Nephron progenitor cell (in vitro differentiated cells): ENCODE data around the gene RAD51B.

Experiments used
- DNase-seq: peaks from one replicate; pipeline ENCODE4 v3.0.0; 2021
- H3K27ac Mint-ChIP-seq: 2 replicates; pipeline ENCODE4 v1.8.0; 2021; ENCODE audit warnings: mild to moderate bottlenecking, moderate library complexity, mixed read lengths
- H3K27me3 Mint-ChIP-seq: 2 replicates; pipeline ENCODE4 v1.8.0; 2021; ENCODE audit warnings: mild to moderate bottlenecking, low read depth, mixed read lengths; ENCODE audit not compliant: poor library complexity
- H3K36me3 Mint-ChIP-seq: 2 replicates; pipeline ENCODE4 v1.8.0; 2021; ENCODE audit warnings: low read depth, mixed read lengths
- H3K4me1 Mint-ChIP-seq: 2 replicates; pipeline ENCODE4 v1.8.0; 2021; ENCODE audit warnings: mixed read lengths
- H3K4me3 Mint-ChIP-seq: 2 replicates; pipeline ENCODE4 v1.8.0; 2021; ENCODE audit warnings: mild to moderate bottlenecking, moderate library complexity, mixed read lengths
- H3K9me3 Mint-ChIP-seq: 2 replicates; pipeline ENCODE4 v1.8.0; 2021; ENCODE audit warnings: mild to moderate bottlenecking, moderate library complexity, mixed read lengths
- TF ChIP-seq, protein P1 (sequence below): fragments of 200-600 bp; sonication (generic); IDR thresholded peaks from 2 replicates; pipeline ENCODE4 v1.5.0; 2021; ENCODE audit warnings: antibody characterized with exemption

Gene RAD51B

DNA sequence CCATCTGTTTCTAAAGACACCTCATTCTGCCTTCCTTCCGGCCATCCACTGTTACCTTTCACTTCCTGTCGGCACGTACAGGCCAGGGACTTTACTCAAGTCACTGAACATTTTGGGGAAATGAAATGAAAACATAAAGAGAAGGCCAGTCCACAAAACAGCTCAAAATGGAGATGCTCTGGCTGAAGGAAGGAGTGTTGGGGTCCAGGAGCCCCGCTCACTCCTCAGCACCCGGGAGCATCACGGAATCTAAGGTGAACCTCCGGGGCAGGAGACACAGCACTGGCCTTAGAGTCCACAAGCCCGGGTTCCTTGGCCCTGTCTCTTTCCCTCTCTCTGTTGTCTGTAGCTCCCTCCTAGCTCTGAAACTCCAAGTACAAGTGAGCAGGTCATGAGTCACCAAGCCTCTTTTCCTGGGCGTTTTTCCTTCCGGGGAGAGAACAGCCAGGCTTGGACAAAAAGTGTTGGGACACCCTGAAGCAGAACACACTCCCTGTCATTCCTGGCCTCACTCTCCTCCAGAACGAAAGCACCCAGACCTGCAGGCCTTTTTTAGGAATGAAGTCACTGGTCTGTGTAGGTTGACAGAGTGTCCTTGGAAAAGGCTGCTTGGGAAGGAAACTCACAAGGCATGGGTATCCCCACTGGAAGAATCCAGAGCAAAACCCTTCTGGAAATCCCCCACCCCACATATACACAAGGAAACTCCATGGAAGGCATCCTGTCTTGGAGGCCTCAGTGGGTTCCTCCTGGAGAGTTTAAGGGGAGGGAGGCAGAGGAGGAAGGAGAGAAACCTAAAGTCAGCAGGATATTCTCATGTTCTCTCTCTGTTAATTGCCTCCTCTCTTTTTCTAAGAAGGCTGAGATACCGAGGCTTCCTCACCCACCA, 728.0 kb downstream of the RAD51B start:
- Mint-ChIP-seq H3K36me3 (peaks cover 6% of the 10 kb centered on the region), H3K4me3 (no peak overlapping the region), H3K27ac (peak overlapping the region; percentile 98), H3K27me3 (peaks cover 8% of the 10 kb centered on the region), H3K9me3 (peaks cover 4% of the 10 kb centered on the region), H3K4me1 (peaks cover 97% of the 10 kb centered on the region)
- no peak for DNase-seq
- TF ChIP-seq, protein P1, sequence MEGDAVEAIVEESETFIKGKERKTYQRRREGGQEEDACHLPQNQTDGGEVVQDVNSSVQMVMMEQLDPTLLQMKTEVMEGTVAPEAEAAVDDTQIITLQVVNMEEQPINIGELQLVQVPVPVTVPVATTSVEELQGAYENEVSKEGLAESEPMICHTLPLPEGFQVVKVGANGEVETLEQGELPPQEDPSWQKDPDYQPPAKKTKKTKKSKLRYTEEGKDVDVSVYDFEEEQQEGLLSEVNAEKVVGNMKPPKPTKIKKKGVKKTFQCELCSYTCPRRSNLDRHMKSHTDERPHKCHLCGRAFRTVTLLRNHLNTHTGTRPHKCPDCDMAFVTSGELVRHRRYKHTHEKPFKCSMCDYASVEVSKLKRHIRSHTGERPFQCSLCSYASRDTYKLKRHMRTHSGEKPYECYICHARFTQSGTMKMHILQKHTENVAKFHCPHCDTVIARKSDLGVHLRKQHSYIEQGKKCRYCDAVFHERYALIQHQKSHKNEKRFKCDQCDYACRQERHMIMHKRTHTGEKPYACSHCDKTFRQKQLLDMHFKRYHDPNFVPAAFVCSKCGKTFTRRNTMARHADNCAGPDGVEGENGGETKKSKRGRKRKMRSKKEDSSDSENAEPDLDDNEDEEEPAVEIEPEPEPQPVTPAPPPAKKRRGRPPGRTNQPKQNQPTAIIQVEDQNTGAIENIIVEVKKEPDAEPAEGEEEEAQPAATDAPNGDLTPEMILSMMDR = no peak

DNA sequence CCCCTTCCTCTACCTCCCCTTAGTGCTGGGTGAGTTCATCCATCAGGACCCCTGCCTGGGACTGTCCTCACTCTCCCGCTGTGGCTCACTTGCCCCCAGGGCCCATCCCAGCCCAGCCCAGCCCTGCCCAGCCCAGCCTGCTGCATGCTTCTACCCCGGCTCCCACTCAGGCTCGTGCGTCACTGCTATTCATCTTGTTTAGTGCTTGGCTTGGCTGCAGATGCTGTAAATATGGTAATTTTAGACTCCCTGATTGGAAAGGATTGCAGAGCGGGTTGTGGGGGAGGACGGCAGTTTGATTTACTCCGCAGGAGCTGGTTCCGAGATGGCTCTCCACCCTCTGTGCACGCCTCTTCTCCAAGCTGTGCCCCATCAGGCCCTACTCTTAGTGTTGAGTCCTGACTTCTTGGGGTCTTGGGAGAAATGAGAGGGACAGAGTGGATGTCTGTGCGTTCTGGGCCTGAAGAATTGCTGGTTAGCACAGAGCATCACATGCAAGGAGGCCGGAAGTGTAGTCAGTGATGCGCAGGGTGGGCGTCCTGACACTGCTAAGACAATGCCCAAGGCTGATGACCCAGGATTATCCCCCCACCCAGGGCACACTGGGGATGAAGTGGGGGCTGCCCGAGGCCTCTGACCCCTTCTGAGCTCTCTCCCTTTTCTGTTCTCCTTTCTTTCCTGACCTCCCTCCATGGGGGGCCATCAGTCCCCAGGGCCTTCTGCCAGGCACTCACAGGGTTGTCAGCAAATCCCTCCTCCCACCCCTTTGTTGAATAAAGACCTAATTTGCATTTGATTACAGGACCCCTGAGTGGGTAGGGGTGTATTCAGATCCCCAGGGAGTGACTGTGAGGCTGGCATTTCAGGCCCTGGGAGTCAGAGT, 728.9 kb downstream of the RAD51B start:
- Mint-ChIP-seq H3K9me3 (peaks cover 4% of the 10 kb centered on the region), H3K27me3 (peaks cover 4% of the 10 kb centered on the region), H3K27ac (peak overlapping the region; percentile 98), H3K4me3 (peak overlapping the region; percentile 26), H3K4me1 (peaks cover 98% of the 10 kb centered on the region), H3K36me3 (peaks cover 6% of the 10 kb centered on the region)
- peak; percentile 75 for DNase-seq
- TF ChIP-seq, protein P1 = no peak

- Mint-ChIP-seq H3K4me3 (no peak overlapping the region), H3K27me3 (peaks cover 4% of the 10 kb centered on the region)
Measured at GRCh38 chr14:68550338-68550715, 730.7 kb downstream of the RAD51B start.

GRCh38 chr14:68551045-68551683, 731.6 kb downstream of the RAD51B start:
- TF ChIP-seq, protein P1 = no peak
- Mint-ChIP-seq H3K36me3 (peaks cover 4% of the 10 kb centered on the region), H3K4me1 (peaks cover 92% of the 10 kb centered on the region), H3K27ac (peak overlapping the region; percentile 60), H3K27me3 (peaks cover 1% of the 10 kb centered on the region), H3K9me3 (peaks cover 3% of the 10 kb centered on the region), H3K4me3 (no peak overlapping the region)
- no peak for DNase-seq

More at GRCh38 chr14:68550338-68550715, 730.7 kb downstream of the RAD51B start:
- H3K9me3 Mint-ChIP-seq = peaks cover 4% of the 10 kb centered on the region
- peak overlapping the region; percentile 60 for H3K27ac Mint-ChIP-seq
- H3K36me3 Mint-ChIP-seq = peaks cover 6% of the 10 kb centered on the region
- peaks cover 94% of the 10 kb centered on the region for H3K4me1 Mint-ChIP-seq
- DNase-seq = no peak
- TF ChIP-seq, protein P1 = no peak

DNA sequence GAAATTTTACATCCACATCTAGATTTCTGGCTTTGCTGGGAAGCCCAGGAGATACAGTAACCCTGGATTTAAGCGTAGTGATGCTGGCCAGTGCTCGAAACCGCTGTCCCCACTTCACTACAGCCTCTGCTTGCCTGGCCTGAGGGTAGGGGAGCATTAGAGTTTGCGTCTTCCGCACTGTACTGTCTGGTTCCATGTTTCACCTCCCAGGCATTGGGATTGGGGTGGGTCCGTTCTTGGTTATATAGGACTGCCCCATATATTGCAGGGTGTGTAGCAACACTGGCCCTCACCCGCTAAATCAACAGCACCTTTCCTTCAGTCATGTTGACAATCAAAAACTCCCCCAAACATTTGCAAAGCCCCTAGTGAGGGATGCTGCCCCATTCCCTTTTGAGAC, 732.5 kb downstream of the RAD51B start:
- no peak overlapping the region for H3K4me3 Mint-ChIP-seq
- no peak for DNase-seq
- peaks cover 9% of the 10 kb centered on the region for H3K36me3 Mint-ChIP-seq
- H3K9me3 Mint-ChIP-seq = no peaks in the 10 kb centered on the region
- H3K27me3 Mint-ChIP-seq = peaks cover 4% of the 10 kb centered on the region
- TF ChIP-seq, protein P1 = no peak
- H3K27ac Mint-ChIP-seq = no peak overlapping the region
- H3K4me1 Mint-ChIP-seq = peaks cover 92% of the 10 kb centered on the region
